NCI-H128 (cell line): ENCODE results near the gene EVX1.

ENCODE experiments used
- DNase-seq: peaks from one replicate; lab custom pipeline; 2025; ENCODE audit not compliant: unreplicated experiment; lab: John Stamatoyannopoulos, UW

EVX1 gene

GRCh38 chr7:27204851-27205322, 37.7 kb upstream of the EVX1 start:
- no peak for DNase-seq

- DNase-seq = no peak
Measured at GRCh38 chr7:27205325-27206280, 37.0 kb upstream of the EVX1 start.

GRCh38 chr7:27207348-27207985, 35.1 kb upstream of the EVX1 start:
- DNase-seq = no peak

- no peak for DNase-seq
Measured at GRCh38 chr7:27208998-27209397, 33.6 kb upstream of the EVX1 start.

GRCh38 chr7:27209933-27210440, 32.6 kb upstream of the EVX1 start:
- no peak for DNase-seq

GRCh38 chr7:27210441-27211083, 32.0 kb upstream of the EVX1 start:
- no peak for DNase-seq

GRCh38 chr7:27211084-27211446, 31.5 kb upstream of the EVX1 start:
- no peak for DNase-seq

GRCh38 chr7:27211764-27212204, 30.8 kb upstream of the EVX1 start:
- DNase-seq = no peak

- DNase-seq = no peak
Measured at GRCh38 chr7:27212497-27213432, 29.8 kb upstream of the EVX1 start.

- no peak for DNase-seq
Measured at GRCh38 chr7:27213433-27214238, 29.0 kb upstream of the EVX1 start.

GRCh38 chr7:27214239-27214950, 28.2 kb upstream of the EVX1 start:
- no peak for DNase-seq

- DNase-seq = no peak
Measured at GRCh38 chr7:27215356-27215755, 27.2 kb upstream of the EVX1 start.

GRCh38 chr7:27217951-27218350, 24.7 kb upstream of the EVX1 start:
- no peak for DNase-seq

- no peak for DNase-seq
Measured at GRCh38 chr7:27219821-27220220, 22.8 kb upstream of the EVX1 start.

GRCh38 chr7:27220440-27220955, 22.1 kb upstream of the EVX1 start:
- no peak for DNase-seq

- no peak for DNase-seq
Measured at GRCh38 chr7:27221201-27221797, 21.3 kb upstream of the EVX1 start.

- no peak for DNase-seq
Measured at GRCh38 chr7:27223941-27224575, 18.5 kb upstream of the EVX1 start.
